Hematopoietic multipotent progenitor cell treated with erythropoietin and hydrocortisone succinate and interleukin-3 and kit ligand, for 8 days (in vitro differentiated cells): ENCODE measurements around the gene EIF4A2.
"Not testable (repeated sequence)": the region's sequence is repeated elsewhere in the genome, so short reads cannot be mapped to it uniquely, and the experiment has no call there.

Experiments used
- DNase-seq: peaks from one replicate; pipeline ENCODE4 v3.0.0-alpha.2; 2015

EIF4A2 gene

DNA sequence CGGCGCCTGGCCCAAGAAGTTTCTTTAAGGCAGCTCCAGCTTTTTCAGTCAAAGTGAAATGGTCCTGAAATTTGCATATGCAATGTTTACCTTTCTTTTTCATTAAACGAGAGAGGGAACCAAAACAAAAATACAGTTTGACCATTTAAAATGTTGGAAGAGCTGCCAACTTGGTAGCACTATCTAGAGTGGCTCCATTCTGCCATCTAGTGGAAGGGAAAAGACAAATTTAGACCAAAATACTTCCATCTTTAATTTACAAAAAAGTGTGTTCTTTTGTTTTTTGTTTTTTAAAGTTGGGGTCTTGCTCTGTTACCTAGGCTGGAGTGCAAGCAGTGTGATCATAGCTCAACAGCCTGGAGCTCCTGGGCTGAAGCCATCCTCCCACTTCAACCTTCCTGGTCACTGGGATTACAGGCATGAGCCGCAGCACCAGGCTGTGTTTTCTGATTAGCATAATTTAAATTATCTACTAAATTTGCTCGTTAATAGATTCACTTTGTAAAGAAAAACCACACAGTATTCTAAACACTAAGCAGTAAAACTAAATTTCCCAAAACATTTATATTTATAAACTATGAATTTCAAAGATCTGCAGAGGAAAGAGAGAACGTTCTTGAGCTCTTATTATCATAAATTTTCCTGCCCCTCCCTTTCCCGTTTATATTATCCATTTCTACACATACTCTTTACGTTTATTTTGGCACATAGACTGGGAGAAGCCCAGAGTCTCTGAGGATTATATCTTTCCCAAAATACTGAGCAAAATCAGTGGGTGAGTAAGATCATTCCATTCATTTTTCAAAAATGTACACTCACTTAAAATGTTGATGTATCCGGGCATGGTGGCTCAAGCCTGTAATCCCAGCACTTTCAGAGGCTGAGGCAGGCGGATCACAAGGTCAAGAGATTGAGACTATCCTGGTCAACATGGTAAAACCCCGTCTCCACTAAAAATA is 38.3 kb downstream of the EIF4A2 start:
- DNase-seq: peak; percentile 81

DNA sequence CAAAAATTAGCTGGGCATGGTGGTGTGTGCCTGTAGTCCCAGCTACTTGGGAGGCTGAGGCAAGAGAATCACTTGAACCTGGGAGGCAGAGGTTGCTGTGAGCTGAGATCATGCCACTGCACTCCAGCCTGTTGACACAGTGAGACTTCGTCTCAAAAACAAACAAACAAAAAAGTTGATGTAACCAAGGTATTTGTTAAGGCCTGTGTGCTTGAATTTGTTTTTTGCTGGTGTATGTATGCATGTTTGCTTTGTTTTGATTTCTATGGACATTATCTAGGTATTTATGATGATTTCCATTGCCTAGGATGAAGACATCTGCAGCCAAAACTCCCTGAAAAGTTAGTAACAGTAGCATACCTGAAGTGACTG is 39.0 kb downstream of the EIF4A2 start:
- not testable (repeated sequence) for DNase-seq

DNA sequence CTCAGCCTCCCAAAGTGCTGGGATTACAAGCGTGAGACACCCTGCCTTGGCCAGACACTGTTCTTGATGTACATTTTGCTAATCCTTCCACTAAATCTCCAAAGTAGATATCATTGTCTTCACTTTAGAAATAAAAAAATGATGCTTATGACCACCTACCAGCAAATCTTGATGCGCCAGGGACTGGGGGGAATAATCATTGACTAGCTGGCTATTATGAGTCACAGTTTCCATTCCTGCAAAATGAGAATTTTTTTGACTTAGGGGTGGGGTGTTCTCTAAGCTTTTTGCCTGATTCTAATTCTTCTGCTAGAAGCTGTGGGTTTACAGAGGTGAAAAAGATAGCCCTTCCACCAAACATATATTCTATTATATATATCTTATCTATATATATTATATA is 40.0 kb downstream of the EIF4A2 start:
- peak; percentile 49 for DNase-seq

DNA sequence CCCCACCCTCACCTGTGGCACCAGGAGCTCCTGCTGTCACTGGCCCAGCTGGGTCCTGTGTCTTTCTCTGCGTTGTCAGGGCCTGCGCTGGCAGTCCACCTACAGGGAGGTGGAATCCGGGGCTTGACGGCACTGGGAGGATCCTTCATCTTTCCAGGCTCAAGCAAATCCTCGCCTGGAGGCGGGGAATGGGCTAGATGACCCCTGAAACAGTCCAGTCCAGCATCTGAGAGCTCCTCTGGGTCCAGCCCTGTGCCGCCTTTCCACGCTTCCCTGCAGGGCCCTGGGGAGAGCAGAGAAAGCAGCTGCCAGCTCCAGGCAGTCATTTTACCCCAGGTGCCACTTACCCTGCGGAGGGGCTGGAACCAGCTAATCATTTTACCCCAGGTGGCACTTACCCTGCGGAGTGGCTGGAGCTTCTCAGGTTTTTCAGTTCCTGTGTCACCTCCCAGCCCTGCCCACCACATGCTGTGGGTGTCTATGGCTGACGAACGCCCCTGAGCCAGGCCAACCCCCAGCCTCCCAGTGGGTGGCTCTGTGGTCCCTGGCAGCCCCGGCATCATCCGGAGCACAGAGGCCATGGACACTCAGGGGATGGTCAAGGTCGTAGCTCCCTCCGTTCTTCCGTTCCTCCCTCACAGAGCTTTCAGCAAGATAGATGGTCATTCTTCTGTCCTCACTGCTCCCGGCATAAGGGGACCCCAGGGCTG is 41.2 kb downstream of the EIF4A2 start:
- no peak for DNase-seq

DNA sequence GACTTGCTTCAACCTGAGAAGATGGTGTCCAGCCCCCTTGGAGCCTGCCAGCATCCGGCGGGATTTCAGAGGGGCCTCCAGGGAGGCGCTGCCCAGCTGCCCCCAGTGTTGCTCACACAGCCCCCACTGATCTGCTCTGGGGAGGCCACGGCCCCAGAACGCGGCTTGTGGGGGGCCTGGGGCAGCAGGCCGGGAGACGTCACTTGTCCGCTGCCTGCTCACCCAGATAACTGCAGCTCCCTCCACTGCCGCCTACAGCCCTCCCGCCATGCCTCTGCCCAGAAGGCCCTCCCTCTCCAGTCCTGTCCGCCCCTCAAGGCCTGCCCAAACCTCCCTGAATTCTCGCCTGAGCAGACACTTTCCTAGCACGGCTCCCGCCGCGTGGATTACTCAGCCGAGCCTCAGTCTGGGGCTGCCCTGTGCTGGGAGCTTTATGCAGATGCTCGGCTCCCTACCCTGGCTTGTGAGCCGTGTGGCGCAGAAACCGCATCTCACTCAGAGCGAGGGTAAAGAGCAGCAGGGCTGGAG is 42.0 kb downstream of the EIF4A2 start:
- peak; percentile 83 for DNase-seq

DNA sequence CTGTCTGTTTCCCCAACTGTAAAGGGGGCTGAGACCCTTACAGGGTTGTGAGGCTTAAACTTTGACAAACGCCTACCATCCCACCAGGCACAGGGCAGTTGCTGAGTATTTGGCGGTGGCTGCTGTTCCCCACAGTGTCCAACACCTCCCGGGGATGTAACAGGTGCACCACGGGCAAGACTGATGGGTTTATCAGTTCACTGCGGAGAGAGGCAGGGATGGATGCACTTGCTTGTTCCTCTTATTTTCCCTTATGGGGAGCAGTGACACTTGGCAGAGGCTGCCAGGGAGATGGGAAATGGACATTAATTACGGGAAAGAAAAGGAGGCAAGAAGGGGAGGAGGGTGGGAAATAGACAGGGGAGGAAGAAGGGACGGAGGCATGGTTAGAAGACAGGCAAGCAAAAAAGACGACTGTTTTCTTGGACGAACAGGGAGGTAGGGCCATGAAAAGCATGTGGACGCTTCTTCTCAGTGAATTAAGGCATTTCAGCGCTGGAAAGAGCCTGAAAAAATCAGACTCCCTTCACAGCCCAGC is 42.6 kb downstream of the EIF4A2 start:
- peak; percentile 43 for DNase-seq

DNA sequence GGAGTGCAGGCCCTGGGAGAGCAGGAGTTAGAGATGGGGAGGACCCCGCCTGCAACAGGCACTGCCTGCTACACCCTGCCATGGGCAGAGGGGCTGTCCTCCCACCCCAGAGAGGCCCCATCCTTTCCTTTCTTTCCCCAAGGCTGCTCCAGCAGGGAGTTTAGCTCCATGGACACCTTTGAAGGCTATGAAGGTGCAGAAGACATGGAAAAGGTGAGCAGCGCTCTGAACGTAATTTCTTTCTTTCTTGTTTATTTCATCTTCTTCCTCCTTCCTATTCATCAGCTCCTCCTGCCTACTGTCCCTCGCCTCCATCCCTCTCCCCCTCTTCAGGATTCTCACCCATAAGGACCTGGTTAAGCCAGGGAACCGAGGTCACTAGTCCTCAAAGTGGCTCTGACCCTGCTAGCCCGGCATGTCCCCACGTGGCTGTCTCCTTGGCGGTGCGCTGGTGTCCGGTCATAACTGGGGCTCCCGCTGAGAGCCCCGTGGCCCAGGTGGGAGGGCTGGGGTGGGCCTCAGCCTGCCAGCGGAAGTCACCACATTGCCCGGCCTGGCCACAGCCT is 43.1 kb downstream of the EIF4A2 start:
- DNase-seq: peak; percentile 16

DNA sequence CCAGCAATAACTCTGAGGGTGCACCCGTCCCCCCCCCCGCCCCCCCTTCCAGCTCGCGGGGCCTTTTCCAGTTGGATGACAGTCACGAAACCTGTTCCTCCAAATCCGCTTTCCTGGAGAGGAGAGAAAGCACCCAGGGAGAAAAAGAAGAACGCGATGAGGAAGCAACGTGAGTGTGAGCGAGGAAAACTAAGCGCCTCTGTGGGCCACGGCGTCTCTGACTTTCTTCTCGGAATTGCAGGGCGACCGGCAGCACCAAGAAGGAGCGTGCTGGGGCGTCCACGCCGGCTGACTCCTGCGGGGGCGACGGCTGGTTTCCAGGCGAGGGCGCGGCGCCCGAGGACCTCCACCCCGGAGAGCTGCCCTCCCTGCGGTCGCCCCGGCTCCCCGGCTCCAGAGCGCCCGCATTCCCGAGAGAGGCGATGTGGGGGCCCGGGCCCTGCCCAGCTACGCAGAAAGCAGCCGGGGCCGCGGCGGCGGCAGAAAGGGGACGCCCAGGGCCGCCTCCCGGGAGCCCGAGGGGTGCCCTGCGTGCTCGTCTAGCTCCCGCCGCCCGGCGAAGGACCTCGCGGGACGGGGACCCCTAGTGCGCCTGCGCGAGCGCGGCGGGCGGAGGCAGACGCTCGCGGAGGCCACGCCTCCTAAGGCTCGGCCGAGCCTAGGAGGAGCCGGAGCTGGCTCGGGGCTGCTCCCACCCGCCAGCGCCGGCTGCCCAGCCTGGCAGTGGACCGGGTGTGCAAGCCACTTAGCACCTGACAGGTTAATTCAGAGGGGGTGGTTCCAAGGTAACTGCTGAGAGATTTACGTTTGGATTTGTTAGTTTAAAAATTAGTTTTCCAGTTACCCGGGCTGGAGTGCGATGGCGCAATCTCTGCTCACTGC is 43.8 kb downstream of the EIF4A2 start:
- peak; percentile 90 for DNase-seq

DNA sequence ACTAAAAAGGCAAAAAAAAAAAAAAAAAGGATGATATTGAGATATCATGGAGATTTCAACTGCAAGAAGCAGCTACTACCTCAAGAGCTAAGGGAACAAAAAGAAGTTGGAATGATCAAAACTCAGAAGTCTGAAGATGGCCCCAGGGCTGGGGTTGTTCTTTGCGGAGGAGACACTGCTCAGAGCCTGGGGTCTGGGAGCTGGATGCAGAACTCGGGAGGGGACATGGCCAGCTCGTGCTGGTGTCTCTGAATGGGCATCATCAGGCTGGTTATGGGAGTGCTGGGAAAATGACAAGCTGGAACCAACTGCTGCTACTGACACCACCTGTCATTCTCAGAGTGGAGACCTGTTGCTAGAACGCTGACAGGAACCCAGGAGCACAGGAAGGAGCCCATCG is 45.0 kb downstream of the EIF4A2 start:
- no peak for DNase-seq

DNA sequence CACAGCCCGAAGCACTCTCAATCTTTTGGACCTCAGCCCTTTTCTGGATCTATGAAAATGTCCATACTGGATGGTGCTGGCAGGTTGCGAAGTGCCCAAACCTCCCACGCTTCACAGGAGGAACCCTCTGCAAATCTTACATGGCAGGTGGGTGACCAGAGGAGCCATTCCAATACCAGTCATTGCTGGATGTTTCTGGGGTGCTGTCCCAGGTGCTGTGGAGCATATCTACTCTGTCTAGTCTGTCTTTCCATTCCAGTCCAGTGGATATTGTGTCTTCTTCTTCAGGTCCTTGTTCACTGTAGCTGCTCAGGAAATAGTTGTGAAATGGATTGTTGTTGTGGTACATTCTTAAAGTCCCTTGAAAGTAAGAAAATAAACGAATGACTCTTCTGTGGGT is 48.4 kb downstream of the EIF4A2 start:
- no peak for DNase-seq

DNA sequence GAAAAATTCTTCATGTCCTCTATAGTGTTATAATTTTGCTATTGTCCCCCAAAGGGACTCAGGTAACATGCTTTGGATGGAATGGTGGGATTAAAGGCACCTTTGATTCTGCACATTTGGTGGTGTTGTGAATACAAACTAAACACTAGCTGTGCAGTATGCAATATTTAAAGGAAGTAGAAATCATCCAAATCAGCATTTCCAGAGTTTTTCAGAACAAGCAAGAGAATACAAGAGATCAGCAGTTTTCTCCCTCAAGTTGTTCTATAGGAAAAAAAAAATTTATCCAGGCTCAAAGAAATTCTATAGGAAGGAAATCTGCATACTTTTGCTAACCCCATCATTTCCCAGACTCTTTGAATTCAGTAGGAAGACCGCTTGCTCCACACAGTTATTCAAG is 48.9 kb downstream of the EIF4A2 start:
- no peak for DNase-seq
